Measurements from ENCODE around the gene FLT4. TPM values are rescaled to one million over a fixed set of nuclear protein-coding genes. Genes with fewer than 3 reads are reported as not detected.

FLT4 gene
- total and polyA plus RNA-seq, 2 of the 13 experiments (the other 11 are each of a cell fraction or from before 2014, with no cell fraction given), result not detected

DNA sequence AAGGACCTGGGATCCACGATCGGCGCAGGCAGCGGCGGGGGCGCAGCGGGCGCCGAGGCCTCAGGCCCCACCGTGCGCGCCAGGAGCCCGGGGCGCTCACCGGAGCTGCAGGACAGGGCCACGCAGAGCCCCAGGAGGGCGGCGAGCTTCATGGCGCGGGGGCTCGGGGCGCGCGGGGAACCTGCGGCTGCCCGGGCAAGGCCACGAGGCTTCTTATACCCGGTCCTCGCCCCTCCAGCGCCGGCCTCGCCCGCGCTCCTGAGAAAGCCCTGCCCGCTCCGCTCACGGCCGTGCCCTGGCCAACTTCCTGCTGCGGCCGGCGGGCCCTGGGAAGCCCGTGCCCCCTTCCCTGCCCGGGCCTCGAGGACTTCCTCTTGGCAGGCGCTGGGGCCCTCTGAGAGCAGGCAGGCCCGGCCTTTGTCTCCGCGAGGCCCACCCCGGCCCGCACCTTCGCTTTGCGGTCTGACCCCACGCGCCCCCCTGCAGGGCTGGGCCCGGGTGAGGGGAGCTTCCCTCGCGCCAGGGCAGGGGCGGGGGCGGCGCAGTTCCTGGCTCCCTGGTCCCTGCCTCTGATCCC is 58.0 kb downstream of the FLT4 start, which contains the start of gene SCGB3A1 (continued):
- TF ChIP-seq GTF2F1 (IDR thresholded peaks at IDR 0.05; ENCODE audit: low read length), result no peak
- no peak for TF ChIP-seq RCOR2 (CRISPR knock-in tag; IDR thresholded peaks at IDR 0.05)
- TF ChIP-seq ZNF430 (CRISPR knock-in tag; IDR thresholded peaks at IDR 0.05), result no peak
- TF ChIP-seq, protein P1, sequence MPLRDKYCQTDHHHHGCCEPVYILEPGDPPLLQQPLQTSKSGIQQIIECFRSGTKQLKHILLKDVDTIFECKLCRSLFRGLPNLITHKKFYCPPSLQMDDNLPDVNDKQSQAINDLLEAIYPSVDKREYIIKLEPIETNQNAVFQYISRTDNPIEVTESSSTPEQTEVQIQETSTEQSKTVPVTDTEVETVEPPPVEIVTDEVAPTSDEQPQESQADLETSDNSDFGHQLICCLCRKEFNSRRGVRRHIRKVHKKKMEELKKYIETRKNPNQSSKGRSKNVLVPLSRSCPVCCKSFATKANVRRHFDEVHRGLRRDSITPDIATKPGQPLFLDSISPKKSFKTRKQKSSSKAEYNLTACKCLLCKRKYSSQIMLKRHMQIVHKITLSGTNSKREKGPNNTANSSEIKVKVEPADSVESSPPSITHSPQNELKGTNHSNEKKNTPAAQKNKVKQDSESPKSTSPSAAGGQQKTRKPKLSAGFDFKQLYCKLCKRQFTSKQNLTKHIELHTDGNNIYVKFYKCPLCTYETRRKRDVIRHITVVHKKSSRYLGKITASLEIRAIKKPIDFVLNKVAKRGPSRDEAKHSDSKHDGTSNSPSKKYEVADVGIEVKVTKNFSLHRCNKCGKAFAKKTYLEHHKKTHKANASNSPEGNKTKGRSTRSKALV (CRISPR knock-in tag; IDR thresholded peaks at IDR 0.05), result 0 out of 2 replicates have a peak, but pooled peaks have one; percentile 10
- no peak for TF ChIP-seq ZNF510 (CRISPR knock-in tag; IDR thresholded peaks at IDR 0.05; ENCODE audit: low read depth)
- TF ChIP-seq ZNF577 (CRISPR knock-in tag; IDR thresholded peaks at IDR 0.05; ENCODE audit: borderline replicate concordance, low read depth), result no peak
- no peak for TF ChIP-seq ZNF557 (CRISPR knock-in tag; IDR thresholded peaks at IDR 0.05)
- TF ChIP-seq SIX1 (CRISPR knock-in tag; IDR thresholded peaks at IDR 0.05; ENCODE audit: borderline replicate concordance), result no peak
- TF ChIP-seq CBX1 (IDR thresholded peaks at IDR 0.05; ENCODE audit: low read depth), result no peak
- TF ChIP-seq STAT5B (CRISPR knock-in tag; IDR thresholded peaks at IDR 0.05), result no peak
- peak; percentile 72 for TF ChIP-seq HNRNPLL (IDR thresholded peaks at IDR 0.05; ENCODE audit: low read depth, low read length, poor library complexity, severe bottlenecking)
- TF ChIP-seq SNRNP70 (IDR thresholded peaks at IDR 0.05; ENCODE audit: low read depth, low read length), result no peak
- peak; percentile 21; the same call in 1 of the 2 replicates for TF ChIP-seq ZFY (CRISPR knock-in tag; IDR thresholded peaks at IDR 0.05)
- TF ChIP-seq, protein P2, sequence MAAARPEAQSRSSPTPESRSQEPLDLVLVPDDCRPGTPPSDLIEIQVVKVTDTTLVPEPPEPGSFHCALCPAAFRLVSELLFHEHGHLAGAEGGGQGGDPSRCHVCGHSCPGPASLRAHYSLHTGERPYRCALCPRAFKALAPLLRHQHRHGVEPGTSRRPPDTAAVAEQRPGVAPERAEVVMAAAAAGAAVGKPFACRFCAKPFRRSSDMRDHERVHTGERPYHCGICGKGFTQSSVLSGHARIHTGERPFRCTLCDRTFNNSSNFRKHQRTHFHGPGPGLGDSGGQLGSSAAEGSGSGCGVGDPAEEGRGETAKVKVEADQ (CRISPR knock-in tag; IDR thresholded peaks at IDR 0.05; ENCODE audit: borderline replicate concordance), result no peak
- TF ChIP-seq BCL6 (CRISPR knock-in tag; IDR thresholded peaks at IDR 0.05), result no peak
- TF ChIP-seq ZNF777 (CRISPR knock-in tag; IDR thresholded peaks at IDR 0.05), result peak; percentile 55; the same call in 1 of the 2 replicates
- TF ChIP-seq GABPA (IDR thresholded peaks at IDR 0.05; ENCODE audit: low read depth, low read length), result no peak
- TF ChIP-seq GABPA (CRISPR knock-in tag; IDR thresholded peaks at IDR 0.05; ENCODE audit: low read depth), result no peak
